ENCODE measurements around the gene ARMC2.
A peak's percentile ranks its signal among the peaks of the same experiment; 100 is the strongest.
"Not testable (repeated sequence)": the region's sequence is repeated elsewhere in the genome, so short reads cannot be mapped to it uniquely, and the experiment has no call there.

ARMC2 gene

GRCh38 chr6:108873971-108874370 lies 25.7 kb downstream of the ARMC2 start:
- no peak for DNase-seq

GRCh38 chr6:108874470-108875160 lies 26.4 kb downstream of the ARMC2 start:
- DNase-seq, result peak; percentile 44

GRCh38 chr6:108875161-108875555 lies 26.9 kb downstream of the ARMC2 start:
- DNase-seq, result no peak

- DNase-seq, result no peak
These were observed 29.0 kb downstream of the ARMC2 start for GRCh38 chr6:108877046-108877751.

GRCh38 chr6:108878942-108879341 lies 30.7 kb downstream of the ARMC2 start:
- no peak for DNase-seq

GRCh38 chr6:108883172-108883571 lies 35.0 kb downstream of the ARMC2 start:
- DNase-seq, result no peak

- no peak for DNase-seq
These were observed 36.2 kb downstream of the ARMC2 start for GRCh38 chr6:108884211-108885059.

- DNase-seq, result no peak
These were observed 39.8 kb downstream of the ARMC2 start for GRCh38 chr6:108888052-108888451.

GRCh38 chr6:108888745-108889144 lies 40.5 kb downstream of the ARMC2 start:
- no peak for DNase-seq

GRCh38 chr6:108890898-108891297 lies 42.7 kb downstream of the ARMC2 start:
- DNase-seq, result not testable (repeated sequence)

GRCh38 chr6:108895571-108895970 lies 47.3 kb downstream of the ARMC2 start:
- no peak for DNase-seq

- peak; percentile 70 for DNase-seq
These were observed 48.0 kb downstream of the ARMC2 start for GRCh38 chr6:108896111-108896661.

- DNase-seq, result no peak
These were observed 49.1 kb downstream of the ARMC2 start for GRCh38 chr6:108897371-108897770.

GRCh38 chr6:108902382-108902792 lies 54.2 kb downstream of the ARMC2 start:
- DNase-seq, result peak; percentile 35

- no peak for DNase-seq
These were observed 55.6 kb downstream of the ARMC2 start for GRCh38 chr6:108903796-108904195.

- no peak for DNase-seq
These were observed 56.5 kb downstream of the ARMC2 start for GRCh38 chr6:108904741-108905140.

GRCh38 chr6:108914235-108915022 lies 66.2 kb downstream of the ARMC2 start:
- DNase-seq, result peak; percentile 48

- DNase-seq, result no peak
These were observed 67.0 kb downstream of the ARMC2 start for GRCh38 chr6:108915258-108915657.

- DNase-seq, result no peak
These were observed 67.9 kb downstream of the ARMC2 start for GRCh38 chr6:108916026-108916686.

GRCh38 chr6:108920751-108921150 lies 72.5 kb downstream of the ARMC2 start:
- no peak for DNase-seq

GRCh38 chr6:108921547-108922361 lies 73.5 kb downstream of the ARMC2 start:
- no peak for DNase-seq
